Measurements from ENCODE around the gene SYNE3. TPM values are rescaled to one million over a fixed set of nuclear protein-coding genes. Genes with fewer than 3 reads are reported as not detected.
A peak's percentile ranks its signal among the peaks of the same experiment; 100 is the strongest.

SYNE3 gene
- 10 to 100 TPM; 38.0 to 38.8 TPM for total RNA-seq

- no peaks in the 10 kb centered on the region for H3K27me3 Mint-ChIP-seq
- peak within 1 kb of the TSS; percentile 96 for H3K27ac Mint-ChIP-seq
- H3K36me3 Mint-ChIP-seq, result peaks cover 8% of the 10 kb centered on the region
- peaks cover 59% of the 10 kb centered on the region for H3K4me1 Mint-ChIP-seq
- peak; percentile 74 for DNase-seq
- no peaks in the 10 kb centered on the region for H3K9me3 Mint-ChIP-seq
- peak within 1 kb of the TSS; percentile 90 for H3K4me3 Mint-ChIP-seq
These were observed at the start of gene SYNE3 for GRCh38 chr14:95516554-95517181. Gene SYNE3, minus strand, starts transcription at chr14:95516650. Its CDS starts 40,829 bp downstream, at chr14:95475821.

GRCh38 chr14:95564060-95564459 lies 47.6 kb upstream of the SYNE3 start:
- Mint-ChIP-seq H3K27me3 (peaks cover 7% of the 10 kb centered on the region), H3K9me3 (no peaks in the 10 kb centered on the region), H3K27ac (no peak overlapping the region), H3K4me3 (no peak overlapping the region), H3K4me1 (peaks cover 3% of the 10 kb centered on the region), H3K36me3 (no peaks in the 10 kb centered on the region)
- DNase-seq, result no peak

GRCh38 chr14:95562892-95563685 lies 46.6 kb upstream of the SYNE3 start:
- Mint-ChIP-seq H3K27me3 (peaks cover 7% of the 10 kb centered on the region), H3K36me3 (no peaks in the 10 kb centered on the region), H3K27ac (no peak overlapping the region), H3K9me3 (no peaks in the 10 kb centered on the region), H3K4me1 (peaks cover 3% of the 10 kb centered on the region), H3K4me3 (no peak overlapping the region)
- DNase-seq, result no peak

- no peak overlapping the region for H3K4me3 Mint-ChIP-seq
- peaks cover 3% of the 10 kb centered on the region for H3K4me1 Mint-ChIP-seq
- H3K36me3 Mint-ChIP-seq, result no peaks in the 10 kb centered on the region
- no peak overlapping the region for H3K27ac Mint-ChIP-seq
- peaks cover 7% of the 10 kb centered on the region for H3K27me3 Mint-ChIP-seq
- H3K9me3 Mint-ChIP-seq, result no peaks in the 10 kb centered on the region
- DNase-seq, result peak; percentile 79
These were observed 44.6 kb upstream of the SYNE3 start for GRCh38 chr14:95561001-95561412.

- no peaks in the 10 kb centered on the region for H3K9me3 Mint-ChIP-seq
These were observed 42.8 kb upstream of the SYNE3 start for GRCh38 chr14:95559203-95559602.

GRCh38 chr14:95557832-95558231 lies 41.4 kb upstream of the SYNE3 start:
- Mint-ChIP-seq H3K4me3 (no peak overlapping the region), H3K27ac (no peak overlapping the region), H3K36me3 (no peaks in the 10 kb centered on the region)

More at GRCh38 chr14:95559203-95559602, 42.8 kb upstream of the SYNE3 start:
- no peak for DNase-seq
- Mint-ChIP-seq H3K36me3 (no peaks in the 10 kb centered on the region), H3K27me3 (peaks cover 7% of the 10 kb centered on the region), H3K27ac (no peak overlapping the region), H3K4me1 (peaks cover 3% of the 10 kb centered on the region), H3K4me3 (no peak overlapping the region)

GRCh38 chr14:95557291-95557690 lies 40.8 kb upstream of the SYNE3 start:
- Mint-ChIP-seq H3K36me3 (no peaks in the 10 kb centered on the region), H3K27me3 (peaks cover 7% of the 10 kb centered on the region), H3K27ac (no peak overlapping the region), H3K9me3 (no peaks in the 10 kb centered on the region), H3K4me3 (no peak overlapping the region), H3K4me1 (peaks cover 3% of the 10 kb centered on the region)
- no peak for DNase-seq

More at GRCh38 chr14:95557832-95558231, 41.4 kb upstream of the SYNE3 start:
- H3K9me3 Mint-ChIP-seq, result no peaks in the 10 kb centered on the region
- peaks cover 3% of the 10 kb centered on the region for H3K4me1 Mint-ChIP-seq
- DNase-seq, result no peak
- H3K27me3 Mint-ChIP-seq, result peaks cover 7% of the 10 kb centered on the region

- no peaks in the 10 kb centered on the region for H3K4me1 Mint-ChIP-seq
- H3K9me3 Mint-ChIP-seq, result no peaks in the 10 kb centered on the region
- no peaks in the 10 kb centered on the region for H3K27me3 Mint-ChIP-seq
These were observed 38.6 kb upstream of the SYNE3 start for GRCh38 chr14:95555053-95555452.

GRCh38 chr14:95553141-95553540 lies 36.7 kb upstream of the SYNE3 start:
- H3K9me3 Mint-ChIP-seq, result no peaks in the 10 kb centered on the region
- no peaks in the 10 kb centered on the region for H3K27me3 Mint-ChIP-seq
- no peak overlapping the region for H3K27ac Mint-ChIP-seq
- H3K36me3 Mint-ChIP-seq, result peaks cover 12% of the 10 kb centered on the region
- H3K4me1 Mint-ChIP-seq, result no peaks in the 10 kb centered on the region
- DNase-seq, result no peak
- no peak overlapping the region for H3K4me3 Mint-ChIP-seq

More at GRCh38 chr14:95555053-95555452, 38.6 kb upstream of the SYNE3 start:
- Mint-ChIP-seq H3K27ac (no peak overlapping the region), H3K36me3 (peaks cover 2% of the 10 kb centered on the region), H3K4me3 (no peak overlapping the region)
- DNase-seq, result no peak

GRCh38 chr14:95551435-95551834 lies 35.0 kb upstream of the SYNE3 start:
- no peak for DNase-seq
- Mint-ChIP-seq H3K36me3 (peaks cover 12% of the 10 kb centered on the region), H3K4me3 (no peak overlapping the region), H3K27me3 (no peaks in the 10 kb centered on the region), H3K27ac (no peak overlapping the region), H3K9me3 (no peaks in the 10 kb centered on the region), H3K4me1 (peaks cover under 1% of the 10 kb centered on the region)

GRCh38 chr14:95549656-95550585 lies 33.5 kb upstream of the SYNE3 start:
- no peak for DNase-seq
- H3K27me3 Mint-ChIP-seq, result no peaks in the 10 kb centered on the region
- no peak overlapping the region for H3K27ac Mint-ChIP-seq
- H3K36me3 Mint-ChIP-seq, result peaks cover 18% of the 10 kb centered on the region
- no peaks in the 10 kb centered on the region for H3K9me3 Mint-ChIP-seq
- H3K4me3 Mint-ChIP-seq, result no peak overlapping the region
- peaks cover 8% of the 10 kb centered on the region for H3K4me1 Mint-ChIP-seq

GRCh38 chr14:95548328-95548929 lies 32.0 kb upstream of the SYNE3 start:
- Mint-ChIP-seq H3K27ac (no peak overlapping the region), H3K4me1 (peaks cover 12% of the 10 kb centered on the region), H3K36me3 (peaks cover 24% of the 10 kb centered on the region), H3K4me3 (no peak overlapping the region), H3K9me3 (no peaks in the 10 kb centered on the region), H3K27me3 (no peaks in the 10 kb centered on the region)
- DNase-seq, result no peak

GRCh38 chr14:95547626-95548327 lies 31.3 kb upstream of the SYNE3 start:
- Mint-ChIP-seq H3K4me1 (peaks cover 12% of the 10 kb centered on the region), H3K4me3 (no peak overlapping the region), H3K27ac (no peak overlapping the region), H3K27me3 (no peaks in the 10 kb centered on the region), H3K9me3 (no peaks in the 10 kb centered on the region), H3K36me3 (peaks cover 24% of the 10 kb centered on the region)
- no peak for DNase-seq

- peaks cover 24% of the 10 kb centered on the region for H3K36me3 Mint-ChIP-seq
- no peak overlapping the region for H3K27ac Mint-ChIP-seq
- no peaks in the 10 kb centered on the region for H3K27me3 Mint-ChIP-seq
- peaks cover 12% of the 10 kb centered on the region for H3K4me1 Mint-ChIP-seq
- DNase-seq, result no peak
- no peaks in the 10 kb centered on the region for H3K9me3 Mint-ChIP-seq
- no peak overlapping the region for H3K4me3 Mint-ChIP-seq
These were observed 30.8 kb upstream of the SYNE3 start for GRCh38 chr14:95547272-95547625.
